Hepatic stellate cell (primary cell): ENCODE results near the gene BRD9.

ENCODE experiments used
- DNase-seq: peaks from one replicate; pipeline ENCODE4 v3.0.0; 2011; ENCODE audit warnings: low spot score

The BRD9 gene

DNA sequence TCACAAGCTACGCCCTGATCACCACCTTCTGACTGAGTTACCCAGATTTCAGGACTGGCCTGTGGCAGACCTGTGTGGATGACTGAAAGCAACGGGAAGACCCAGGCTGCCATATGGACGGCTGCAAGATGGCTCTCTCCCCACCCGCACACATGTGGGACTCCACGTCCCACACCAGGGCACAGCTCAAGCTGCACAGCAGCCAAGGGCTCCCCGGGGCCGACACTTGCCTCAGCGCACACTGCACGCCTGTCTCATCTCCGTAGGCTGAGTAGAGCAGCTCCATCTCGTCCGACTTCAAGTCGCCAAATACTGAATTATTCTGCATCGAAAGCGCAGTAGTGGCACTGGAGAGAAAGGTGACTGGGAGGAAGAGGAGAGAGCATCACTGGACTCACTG is 14.5 kb downstream of the BRD9 start:
- DNase-seq = no peak

DNA sequence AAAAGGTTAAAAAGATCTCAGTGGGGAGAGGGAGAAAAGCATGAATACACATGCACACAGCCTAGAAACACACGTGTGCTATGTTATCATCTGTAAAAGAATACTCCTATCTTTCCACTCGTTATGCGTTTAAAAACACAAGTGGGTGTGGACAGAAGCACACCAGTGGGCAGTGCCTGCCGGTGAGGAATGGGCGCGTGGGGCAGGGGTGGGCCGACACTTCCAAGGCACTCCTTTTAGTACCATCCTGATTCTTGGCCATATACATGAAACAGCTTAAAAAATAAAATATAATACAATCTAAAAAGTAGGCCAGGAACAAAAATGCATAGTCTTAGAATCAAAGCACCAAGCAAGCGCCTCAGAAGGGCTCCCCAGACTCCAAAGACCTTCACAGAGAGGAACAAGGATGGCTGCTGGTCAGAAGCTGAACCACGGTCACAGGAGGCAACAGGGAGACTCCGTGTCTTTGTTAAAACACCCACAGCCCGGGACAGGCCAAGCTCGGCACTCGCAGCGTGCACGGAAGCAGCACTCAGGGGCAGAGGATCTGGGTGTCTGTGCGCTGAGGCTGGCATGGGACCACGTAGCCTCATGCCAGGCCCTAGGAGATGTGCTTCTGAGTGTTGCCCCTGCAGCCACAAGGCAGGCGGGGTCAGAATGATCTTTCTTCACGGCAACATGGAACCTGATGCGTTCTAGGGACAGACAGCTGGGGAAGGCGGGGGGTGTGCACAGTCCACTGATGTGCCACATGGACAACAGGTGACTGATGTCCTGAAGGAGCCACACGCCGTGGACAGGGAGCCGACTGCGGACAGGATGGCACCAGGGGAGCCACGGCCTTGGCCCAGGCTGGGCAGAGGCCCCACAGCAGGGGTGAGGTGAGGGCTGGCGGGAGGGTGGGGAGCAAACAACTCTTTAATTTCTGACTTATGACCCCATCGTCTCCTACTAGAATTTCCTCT is 15.9 kb downstream of the BRD9 start:
- DNase-seq = no peak

DNA sequence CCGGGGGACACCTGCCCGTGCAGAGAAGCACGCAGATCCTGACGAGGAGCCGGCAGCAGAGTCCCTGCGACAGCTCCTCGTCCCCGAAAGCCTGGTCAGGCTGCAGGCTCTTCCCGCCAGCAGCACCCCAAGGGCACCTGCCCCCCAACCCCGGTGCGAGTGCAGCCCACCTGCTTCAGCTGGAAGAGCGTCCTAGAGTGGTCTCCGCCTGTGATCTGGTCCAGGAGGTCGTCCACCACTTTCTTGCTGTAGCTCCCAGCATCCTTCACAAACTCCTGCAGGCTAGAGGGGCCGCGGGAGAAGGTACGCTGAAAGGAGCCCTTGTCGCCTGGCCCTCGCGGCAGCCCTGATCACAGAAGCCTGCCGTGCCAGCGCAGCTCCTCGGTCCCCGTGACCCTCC is 16.7 kb downstream of the BRD9 start:
- DNase-seq = no peak

DNA sequence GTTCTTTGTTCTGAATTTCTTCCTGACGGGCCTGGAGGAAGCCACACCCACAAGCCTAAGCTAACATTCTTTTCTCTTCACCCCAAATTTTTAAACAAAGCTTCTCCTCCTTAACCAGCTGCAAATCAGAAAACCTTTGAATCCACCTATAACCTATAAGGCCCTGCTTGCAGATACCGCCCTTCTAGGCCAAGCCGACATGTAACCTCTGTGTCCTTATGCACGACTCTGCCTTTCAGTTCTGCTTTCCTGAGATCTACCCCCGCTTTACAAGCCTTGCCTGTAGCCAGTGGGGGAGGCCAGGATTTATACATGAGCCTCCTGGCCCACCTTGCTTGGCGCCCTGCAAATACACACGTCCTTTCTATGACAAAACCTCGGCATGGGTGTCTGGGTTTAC is 19.3 kb downstream of the BRD9 start:
- DNase-seq = no peak

DNA sequence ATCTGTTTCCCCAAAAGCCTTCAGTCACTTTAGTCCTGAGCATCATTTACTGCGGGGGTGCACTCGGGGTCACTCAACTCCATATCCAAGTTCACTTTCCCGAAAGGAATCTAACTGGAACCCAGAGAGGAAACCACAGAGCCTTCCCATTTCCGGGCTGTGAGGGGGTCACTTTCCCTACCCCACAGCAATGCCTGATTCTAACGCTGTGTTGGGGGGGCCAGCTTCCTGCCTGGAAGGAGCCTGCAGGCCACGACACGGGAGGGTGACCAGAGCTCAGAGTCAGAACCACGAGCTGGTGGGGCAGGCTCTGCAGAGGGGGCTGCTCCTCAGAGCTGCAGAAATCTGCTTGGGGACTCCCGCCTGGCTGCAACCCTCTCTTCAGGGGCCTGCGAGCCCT is 20.3 kb downstream of the BRD9 start:
- no peak for DNase-seq

DNA sequence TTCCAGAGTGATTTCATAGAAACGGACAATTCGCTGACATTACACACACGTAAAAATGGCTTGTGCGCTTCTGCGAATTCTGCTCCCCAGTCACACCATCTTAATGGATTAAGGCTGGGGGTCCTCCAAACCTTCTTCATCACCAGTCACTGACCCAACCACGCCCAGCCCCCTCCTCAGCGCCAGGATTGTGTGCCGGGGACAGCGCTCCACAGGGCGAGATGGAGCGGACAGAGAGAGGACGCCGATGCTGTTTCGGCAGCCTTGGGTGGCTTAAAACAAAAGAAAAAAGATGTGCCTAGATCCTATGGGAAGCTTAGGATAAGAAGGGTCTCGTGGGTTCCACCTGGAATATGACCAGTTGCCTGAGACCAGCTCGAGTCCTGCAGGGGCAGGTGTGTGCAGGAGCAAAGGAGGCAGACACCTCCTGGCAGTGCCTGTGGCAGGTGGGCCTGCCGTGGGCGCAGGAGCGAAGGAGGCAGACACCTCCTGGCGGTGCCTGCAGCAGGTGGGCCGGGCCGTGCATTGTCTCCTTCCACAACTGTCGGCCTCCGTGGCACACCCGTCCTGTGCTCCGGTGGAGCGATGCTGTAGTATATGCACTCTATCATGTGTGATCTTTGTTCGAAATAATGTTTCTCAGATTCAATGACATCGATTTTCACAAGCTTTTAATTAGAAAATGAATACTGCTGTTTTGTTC is 20.9 kb downstream of the BRD9 start:
- DNase-seq = no peak

DNA sequence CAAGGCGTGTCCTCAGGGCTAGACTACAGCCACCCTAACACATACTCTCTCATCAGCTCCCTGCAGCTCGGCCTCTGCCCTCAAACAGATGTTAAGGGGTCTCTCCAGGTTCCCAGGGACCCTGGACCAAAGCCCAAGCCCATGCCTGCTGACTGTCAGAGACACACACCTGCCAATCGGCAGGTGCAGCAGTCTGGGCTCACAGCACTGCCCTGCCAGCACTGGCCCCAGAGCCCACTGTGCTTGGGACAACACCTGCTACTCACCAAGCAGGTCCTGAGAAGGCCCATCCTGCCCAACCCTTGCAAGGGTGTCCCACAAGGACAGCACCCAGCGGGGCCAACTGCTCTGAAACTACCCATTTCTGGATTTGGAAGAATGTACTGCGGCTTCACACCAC is 21.6 kb downstream of the BRD9 start:
- DNase-seq = no peak

DNA sequence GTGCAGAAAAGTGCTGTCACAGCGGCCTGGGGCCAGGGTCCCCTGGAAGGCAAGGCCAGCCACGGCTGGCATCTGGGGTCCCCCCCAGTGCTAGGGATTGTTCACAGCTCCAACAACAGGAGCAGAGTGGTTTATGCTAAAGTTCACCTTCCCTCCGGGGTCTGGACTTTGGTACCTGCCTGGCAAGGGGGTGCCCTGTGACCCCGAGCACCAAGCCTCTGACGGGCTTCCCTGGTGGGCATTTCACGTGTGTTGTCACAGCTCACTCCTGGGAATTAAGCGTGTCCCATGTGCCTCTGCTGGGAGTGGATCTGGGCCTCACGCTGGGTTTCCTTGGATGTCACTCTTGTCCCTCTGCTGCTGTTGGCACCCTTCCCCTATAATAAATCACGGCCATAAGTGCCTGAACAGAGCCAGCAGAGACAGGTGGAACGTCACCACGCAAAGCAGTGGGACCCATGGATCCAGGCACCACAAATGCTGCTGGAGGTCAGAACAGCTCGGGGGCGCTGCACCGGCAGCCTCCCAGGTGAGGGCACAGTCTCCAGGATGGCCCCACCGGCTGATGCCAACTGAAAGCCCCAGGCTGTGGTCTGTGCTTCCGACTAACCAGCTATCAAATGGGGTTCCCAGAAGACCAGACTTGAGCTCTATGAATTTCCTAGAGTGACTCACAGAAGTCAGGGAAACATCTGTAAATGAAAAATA is 24.0 kb downstream of the BRD9 start:
- no peak for DNase-seq

DNA sequence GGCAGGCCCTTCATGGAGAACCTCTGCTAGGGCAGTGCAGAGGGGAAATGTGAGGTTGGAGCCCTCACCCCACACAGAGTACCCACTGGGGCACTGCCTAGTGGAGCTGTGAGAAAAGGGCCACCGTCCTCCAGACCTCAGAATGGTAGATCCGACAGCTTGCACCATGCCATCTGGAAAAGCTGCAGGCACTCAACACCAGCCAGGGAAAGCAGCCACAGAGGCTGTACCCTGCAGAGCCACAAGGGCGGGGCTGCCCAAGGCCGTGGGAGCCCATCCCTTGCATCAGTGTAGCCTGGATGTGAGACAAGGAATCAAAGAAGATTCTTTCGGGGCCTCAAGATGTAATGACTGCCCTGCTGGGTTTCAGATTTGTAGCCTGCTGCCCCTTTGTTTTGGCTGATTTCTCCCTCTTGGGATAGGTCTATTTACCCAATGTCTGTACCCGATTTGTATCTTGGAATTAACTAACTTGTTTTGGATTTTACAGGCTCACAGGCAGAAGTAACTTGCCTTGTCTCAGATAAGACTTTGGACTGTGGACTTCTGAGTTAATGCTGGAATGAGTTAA is 25.2 kb downstream of the BRD9 start:
- no peak for DNase-seq

DNA sequence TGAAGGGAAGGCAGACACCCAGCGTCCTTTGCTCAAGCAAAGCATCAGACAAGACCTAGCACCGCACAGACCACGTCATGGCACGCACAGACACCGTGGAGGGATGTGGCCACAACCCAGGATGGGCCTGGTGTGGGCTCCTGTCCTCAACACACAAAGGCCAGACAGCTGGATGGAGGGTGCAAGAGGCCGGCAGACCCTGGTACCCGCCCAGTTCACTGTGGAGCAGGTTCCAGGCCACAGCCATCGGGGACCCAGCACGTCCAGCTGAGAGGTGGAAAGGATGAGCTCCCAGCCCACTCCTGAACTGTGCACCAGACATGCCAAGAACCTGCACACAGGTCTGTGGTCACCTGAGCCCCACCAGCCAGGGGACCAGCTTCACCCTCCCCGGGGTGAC is 26.8 kb downstream of the BRD9 start:
- no peak for DNase-seq

DNA sequence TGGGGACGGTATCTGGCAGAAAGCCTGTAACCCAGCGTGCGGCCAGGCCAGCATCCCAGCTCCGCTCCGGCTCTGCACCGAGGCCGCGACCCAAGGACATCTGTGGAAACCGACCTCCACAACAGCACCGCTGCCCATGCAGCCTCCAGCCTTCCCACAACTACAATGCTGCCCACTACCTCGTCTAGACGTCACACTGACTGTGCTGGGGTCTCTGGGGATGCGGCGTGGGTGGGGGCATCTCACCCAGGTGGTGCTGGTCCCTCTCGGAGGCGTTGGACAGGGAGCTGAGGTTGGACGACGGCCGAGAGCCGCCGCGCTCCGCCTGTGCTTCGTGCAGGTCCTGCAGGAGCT is 27.5 kb downstream of the BRD9 start:
- no peak for DNase-seq

DNA sequence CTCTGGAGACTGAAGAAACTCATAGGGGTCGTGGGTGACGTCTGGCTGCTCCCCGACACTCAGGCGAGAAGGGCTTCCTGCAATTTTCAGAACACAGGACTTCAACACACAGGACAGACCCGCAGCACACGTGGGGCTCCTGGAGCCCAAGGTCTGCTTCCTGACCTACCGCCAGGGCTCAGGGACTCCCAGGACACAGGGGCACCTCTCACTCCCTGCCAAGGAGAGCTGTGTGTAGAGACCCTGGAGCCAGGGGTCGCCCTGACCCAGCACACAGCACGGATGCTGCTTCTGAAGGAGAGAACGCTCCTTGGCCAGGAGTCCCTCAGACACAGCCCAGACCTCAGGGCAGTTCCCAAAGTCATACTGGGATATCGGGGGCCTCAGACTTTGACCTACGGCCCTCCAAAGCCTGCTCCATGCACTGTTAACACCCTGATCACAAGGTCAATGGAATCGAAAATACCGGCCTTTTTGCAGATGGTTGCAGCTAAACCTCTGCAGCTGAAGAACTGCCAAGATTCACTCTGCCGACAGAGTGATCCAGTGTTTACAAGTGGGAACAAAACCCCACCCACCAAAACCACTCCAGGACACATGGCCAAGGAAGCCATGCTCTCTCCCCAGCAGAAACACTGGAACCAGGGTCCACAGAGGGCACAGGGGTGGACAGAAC is 28.0 kb downstream of the BRD9 start:
- no peak for DNase-seq

DNA sequence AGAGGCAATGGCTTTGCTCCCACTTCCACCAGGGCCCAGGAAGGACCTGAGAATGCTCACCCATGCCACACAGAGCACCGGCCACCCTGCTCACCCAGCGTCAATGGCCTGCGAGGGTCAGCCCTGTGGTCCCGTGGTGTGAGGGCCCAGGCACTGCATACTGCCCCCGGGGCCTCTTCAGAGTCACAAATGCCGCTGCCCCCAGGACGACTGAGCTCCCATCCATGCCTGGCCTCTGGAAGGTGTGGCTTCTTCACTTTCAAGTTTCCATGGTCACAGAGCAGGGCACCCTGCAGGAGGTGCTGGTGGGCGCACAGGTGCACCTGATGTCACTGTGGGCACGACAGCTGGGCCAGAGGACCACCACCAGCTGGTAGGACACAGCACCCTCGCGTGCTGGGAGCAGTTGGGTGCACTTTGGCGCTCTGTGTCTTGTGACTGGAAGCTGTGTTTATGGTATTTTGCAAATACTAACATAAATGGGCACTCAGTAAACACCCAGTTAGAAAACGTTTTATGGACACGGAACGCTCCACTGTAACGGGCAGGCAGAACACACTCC is 29.3 kb downstream of the BRD9 start:
- no peak for DNase-seq

DNA sequence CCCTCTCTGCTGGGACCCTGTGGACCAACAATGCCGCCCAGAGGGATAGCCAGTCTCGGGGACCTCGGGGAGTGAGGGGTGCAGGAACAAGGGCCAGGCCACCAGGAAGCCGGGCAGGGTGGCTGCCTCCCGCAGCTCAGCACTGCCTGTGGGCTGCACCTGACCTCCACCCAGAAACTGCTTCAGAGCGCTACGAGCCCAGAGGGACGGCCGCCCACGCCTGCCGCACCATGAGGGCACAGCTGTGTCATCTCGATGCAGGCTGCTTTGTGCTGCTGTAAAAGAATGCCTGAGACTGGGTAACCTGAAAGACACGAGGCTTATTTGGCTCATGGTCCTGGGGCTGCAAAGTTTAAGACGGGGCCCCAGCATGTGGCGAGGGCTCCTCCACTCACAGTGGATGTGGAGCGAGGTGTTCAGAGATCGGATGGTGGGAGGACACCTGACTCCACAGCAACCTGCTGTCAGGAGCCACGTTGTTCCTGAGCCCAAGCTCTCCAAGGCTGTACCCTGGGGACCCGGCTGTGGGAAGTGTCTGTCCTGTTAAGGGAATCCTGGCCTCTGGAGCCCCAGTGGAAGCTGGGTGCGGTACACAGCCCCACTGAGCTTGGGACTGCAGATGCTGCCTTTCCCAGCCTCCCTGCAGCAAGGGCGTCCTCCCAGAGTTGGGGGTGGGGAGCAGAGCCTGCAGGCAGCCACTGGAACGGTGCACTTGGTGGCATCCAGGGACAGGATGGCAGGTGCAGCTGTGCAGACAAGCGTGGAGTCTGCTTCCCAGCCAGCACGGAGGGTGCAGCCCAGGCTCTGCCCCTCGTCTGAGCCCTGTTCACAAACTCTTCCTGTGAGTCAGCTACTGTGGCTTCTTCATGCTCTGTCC is 30.0 kb downstream of the BRD9 start:
- DNase-seq = no peak

DNA sequence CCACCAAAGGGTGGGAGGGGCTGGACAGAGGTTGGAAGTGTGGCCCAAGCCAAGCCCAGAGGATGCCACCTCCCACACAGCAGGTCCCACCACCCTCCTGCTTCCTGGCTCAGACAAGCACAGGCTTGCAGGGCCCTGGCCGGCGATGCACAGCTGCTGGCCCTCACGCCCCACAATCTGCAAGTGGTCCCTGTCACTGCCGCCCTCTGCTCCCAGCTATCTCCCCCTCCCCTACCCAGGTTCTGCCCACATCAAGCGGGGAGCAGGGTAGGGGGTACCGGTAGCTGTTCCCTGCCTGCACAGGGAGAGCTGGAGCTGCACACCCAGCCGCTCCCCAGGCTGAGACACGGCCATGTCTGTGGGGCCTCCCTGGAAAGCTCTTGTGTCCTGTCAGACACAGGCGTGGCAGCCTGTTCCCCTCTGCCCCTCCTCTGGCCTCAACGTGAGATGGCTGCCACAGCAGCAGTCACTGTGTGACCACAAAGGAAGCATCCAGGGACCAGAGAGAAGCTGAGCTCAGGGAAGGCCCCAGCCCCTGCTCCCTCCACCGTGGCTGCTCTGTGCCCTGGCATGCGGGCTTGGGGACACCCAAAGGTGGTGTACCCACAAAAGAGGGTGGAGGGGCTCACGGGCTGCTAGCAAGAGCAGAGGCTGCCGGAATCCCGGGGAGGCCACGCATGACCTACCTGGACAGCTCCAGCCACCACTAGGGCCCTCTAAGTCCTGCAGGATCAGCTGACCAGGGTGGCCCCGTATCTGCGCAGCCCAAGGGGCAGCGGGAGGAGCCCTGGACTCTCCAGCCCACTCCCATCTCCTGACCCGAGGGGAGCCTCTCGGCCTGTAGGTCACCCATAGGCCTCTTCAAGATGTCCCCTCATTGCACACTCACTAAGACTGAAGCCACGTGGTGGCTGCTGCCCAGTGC is 30.9 kb downstream of the BRD9 start:
- DNase-seq = no peak

DNA sequence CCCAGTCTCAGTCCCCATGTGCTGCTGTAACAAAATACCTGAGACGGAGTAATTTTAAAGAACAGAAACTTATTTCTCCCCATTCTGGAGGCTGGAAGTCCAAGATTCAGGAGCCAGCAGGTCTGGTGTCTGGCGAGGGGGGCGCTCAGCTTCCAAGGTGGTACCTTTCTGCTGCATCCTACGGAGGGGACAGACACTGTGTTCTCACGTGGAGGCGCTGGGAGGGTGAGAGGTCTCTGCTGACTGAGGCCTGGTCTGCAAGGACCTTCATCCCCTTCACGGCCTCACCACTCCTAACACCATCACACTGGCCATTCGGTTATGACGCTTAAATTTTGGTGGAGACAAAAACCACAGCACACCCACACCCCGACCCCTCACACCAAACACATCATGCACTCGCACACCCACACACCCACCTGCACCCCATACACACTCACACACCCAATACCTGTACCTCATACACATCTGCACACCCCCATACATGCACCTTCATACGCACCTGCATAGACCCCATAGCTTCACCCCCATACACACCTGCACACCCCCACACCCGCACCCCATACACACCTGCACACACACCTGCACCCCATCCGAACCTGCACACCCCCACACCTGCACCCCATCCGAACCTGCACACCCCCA is 32.0 kb downstream of the BRD9 start:
- DNase-seq = no peak

DNA sequence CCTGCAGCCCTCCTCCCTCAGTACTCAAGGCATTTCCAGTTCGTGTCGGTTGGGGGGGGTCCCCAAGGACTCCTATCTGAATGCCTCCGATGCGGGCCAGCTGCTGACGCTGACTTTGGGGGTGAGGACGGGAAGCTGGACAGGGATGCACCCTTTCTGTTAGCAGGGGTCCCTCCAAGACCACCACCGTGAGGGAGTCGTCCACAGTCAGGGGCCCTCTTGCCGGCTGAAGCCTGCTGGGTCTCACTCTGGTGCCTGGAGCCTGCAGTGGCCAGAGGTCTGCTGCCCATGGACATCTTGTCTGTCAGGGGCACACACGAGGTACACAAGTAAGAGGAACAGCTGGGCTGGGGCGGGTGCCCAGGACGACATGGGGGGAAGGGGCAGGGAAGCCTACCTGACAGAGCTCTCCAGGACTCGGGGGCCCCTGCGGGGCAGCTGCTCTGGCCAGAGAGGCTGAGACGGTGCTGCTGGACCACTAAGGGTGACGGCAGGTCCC is 32.8 kb downstream of the BRD9 start:
- DNase-seq = no peak

DNA sequence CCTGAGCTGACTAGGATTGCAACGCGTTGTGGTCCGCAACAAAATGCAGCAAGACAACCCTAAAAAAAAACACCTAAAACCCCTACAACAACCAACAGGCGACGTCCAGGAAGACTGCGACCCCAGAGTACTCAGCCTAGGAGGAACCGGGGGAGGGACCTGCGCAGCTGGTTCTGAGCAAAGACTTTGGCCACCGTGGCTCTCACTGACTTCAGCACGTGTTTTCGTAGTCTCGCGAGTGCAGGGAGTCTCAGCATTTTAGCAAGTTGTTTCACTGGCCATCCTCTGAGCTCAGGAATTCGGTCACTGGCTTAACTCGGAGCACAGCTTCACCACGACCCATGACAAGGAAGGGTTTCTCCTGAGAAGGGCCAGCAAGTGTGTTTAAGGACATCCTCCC is 33.2 kb downstream of the BRD9 start:
- DNase-seq = no peak

DNA sequence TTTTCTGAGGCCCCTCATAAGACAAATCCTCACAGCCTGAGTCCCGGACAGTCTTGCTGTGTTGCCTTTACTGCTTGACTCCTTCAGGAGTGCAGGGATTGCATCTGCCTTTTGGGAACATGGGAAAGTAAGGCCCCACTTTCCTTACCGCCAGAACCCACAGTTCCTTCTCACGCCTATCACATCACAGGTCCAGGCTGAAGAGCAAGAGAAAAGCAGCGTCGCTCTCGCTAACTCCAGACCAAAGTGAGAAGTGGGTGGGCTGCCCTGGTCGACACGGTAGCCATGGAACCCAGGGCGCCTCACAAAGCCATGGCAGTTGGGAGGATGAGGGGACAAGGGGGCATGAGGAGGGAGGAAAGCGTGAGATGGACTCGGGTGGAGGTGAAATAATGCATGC is 33.9 kb downstream of the BRD9 start:
- DNase-seq = no peak
